K562 (cell line): ENCODE results near the gene KCNA2. TPM values are rescaled to one million over a fixed set of nuclear protein-coding genes. Genes with fewer than 3 reads are reported as not detected.

ENCODE experiments used
- ARNT ChIP-seq, 2 experiments: fragments of 450-650 bp; IDR thresholded peaks; 2 replicates each; pipeline ENCODE4 v1.6.1; 2016; ENCODE audit warnings: mild to moderate bottlenecking in 1 of 2
- KDM2B ChIP-seq: fragments of 250-450 bp; sonication (Bioruptor Pico); IDR thresholded peaks from 2 replicates; pipeline ENCODE4 v1.8.0; 2021; ENCODE audit warnings: mild to moderate bottlenecking, moderate library complexity
- KLF13 ChIP-seq: fragments of 450-650 bp; IDR thresholded peaks from 2 replicates; pipeline ENCODE4 v1.6.1; 2016; ENCODE audit warnings: missing genetic modification characterization, low read depth, mild to moderate bottlenecking, missing compliant biosample characterization, moderate library complexity, borderline replicate concordance
- ZNF584 ChIP-seq: fragments of 200-800 bp; sonication (Bioruptor generic); IDR thresholded peaks from 2 replicates; pipeline ENCODE4 v1.6.1; 2016; ENCODE audit warnings: low read depth, mild to moderate bottlenecking, missing genetic modification characterization, missing compliant biosample characterization
- polyA plus RNA-seq, 8 experiments: library from polyadenylated mRNA; depleted of rRNA in 4 of 8; stranded (reverse) in 5 of 8; unstranded in 3 of 8; fragments of >200 nt; fragmentation: Nextera tagmentation in 2 of 8; fragmentation: Illumina TruSeq in 1 of 8; extraction: Ambion mirVana in 2 of 8; extraction: Trizol in 1 of 8; gene quantifications; 2 replicates each; pipeline versions ENCODE4 v1.2.1 to v1.2.3, GENCODE V29; 2011 to 2014; ENCODE audit warnings: inconsistent platforms in 1 of 8, missing spikeins in 1 of 8
- total RNA-seq, 7 experiments: library from RNA; depleted of rRNA in 6 of 7; stranded (reverse); fragments of >200 nt in 6 of 7; fragmentation: Illumina TruSeq in 2 of 7; extraction: Trizol in 2 of 7; gene quantifications; 2 replicates each; pipeline versions ENCODE4 v1.2.1 to v1.2.3, GENCODE V29; 2011 to 2021; ENCODE audit warnings: low replicate concordance in 1 of 7
- TF ChIP-seq, protein P1 (sequence below), 2 experiments: fragments of 450-650 bp; IDR thresholded peaks; 2 replicates each; pipeline ENCODE4 v1.6.1; 2016; ENCODE audit warnings: mild to moderate bottlenecking in 2 of 2, borderline replicate concordance in 1 of 2, low read depth in 1 of 2, moderate library complexity in 1 of 2

Gene KCNA2
- total and polyA plus RNA-seq, 9 of the 15 experiments (the other 6 are each of a cell fraction or from before 2014, with no cell fraction given): not detected

DNA sequence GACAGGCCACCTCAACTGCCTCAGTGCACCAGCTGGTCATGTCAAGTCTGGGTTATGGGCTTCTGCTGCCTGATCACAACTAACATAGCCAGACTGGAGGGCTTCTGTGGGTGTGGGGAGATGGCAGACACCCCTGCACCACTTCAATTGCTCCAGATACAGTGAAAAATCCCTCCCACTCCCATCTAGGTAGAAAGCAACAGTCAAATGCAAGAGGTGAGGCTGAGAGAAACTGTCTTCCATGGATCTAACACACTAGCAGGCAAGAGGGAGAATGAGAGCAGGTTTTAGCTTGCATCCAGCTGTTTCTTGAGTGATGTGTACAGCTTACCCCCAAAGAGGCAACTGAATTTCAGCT is 10.8 kb downstream of the KCNA2 start (continued):
- TF ChIP-seq KLF13 (tag): no peak
- no peak for TF ChIP-seq ZNF584 (CRISPR knock-in tag)
- no peak for TF ChIP-seq ARNT (IDR thresholded peaks at IDR 0.05)
- no peak for TF ChIP-seq KDM2B (CRISPR knock-in tag)
- TF ChIP-seq, protein P1, sequence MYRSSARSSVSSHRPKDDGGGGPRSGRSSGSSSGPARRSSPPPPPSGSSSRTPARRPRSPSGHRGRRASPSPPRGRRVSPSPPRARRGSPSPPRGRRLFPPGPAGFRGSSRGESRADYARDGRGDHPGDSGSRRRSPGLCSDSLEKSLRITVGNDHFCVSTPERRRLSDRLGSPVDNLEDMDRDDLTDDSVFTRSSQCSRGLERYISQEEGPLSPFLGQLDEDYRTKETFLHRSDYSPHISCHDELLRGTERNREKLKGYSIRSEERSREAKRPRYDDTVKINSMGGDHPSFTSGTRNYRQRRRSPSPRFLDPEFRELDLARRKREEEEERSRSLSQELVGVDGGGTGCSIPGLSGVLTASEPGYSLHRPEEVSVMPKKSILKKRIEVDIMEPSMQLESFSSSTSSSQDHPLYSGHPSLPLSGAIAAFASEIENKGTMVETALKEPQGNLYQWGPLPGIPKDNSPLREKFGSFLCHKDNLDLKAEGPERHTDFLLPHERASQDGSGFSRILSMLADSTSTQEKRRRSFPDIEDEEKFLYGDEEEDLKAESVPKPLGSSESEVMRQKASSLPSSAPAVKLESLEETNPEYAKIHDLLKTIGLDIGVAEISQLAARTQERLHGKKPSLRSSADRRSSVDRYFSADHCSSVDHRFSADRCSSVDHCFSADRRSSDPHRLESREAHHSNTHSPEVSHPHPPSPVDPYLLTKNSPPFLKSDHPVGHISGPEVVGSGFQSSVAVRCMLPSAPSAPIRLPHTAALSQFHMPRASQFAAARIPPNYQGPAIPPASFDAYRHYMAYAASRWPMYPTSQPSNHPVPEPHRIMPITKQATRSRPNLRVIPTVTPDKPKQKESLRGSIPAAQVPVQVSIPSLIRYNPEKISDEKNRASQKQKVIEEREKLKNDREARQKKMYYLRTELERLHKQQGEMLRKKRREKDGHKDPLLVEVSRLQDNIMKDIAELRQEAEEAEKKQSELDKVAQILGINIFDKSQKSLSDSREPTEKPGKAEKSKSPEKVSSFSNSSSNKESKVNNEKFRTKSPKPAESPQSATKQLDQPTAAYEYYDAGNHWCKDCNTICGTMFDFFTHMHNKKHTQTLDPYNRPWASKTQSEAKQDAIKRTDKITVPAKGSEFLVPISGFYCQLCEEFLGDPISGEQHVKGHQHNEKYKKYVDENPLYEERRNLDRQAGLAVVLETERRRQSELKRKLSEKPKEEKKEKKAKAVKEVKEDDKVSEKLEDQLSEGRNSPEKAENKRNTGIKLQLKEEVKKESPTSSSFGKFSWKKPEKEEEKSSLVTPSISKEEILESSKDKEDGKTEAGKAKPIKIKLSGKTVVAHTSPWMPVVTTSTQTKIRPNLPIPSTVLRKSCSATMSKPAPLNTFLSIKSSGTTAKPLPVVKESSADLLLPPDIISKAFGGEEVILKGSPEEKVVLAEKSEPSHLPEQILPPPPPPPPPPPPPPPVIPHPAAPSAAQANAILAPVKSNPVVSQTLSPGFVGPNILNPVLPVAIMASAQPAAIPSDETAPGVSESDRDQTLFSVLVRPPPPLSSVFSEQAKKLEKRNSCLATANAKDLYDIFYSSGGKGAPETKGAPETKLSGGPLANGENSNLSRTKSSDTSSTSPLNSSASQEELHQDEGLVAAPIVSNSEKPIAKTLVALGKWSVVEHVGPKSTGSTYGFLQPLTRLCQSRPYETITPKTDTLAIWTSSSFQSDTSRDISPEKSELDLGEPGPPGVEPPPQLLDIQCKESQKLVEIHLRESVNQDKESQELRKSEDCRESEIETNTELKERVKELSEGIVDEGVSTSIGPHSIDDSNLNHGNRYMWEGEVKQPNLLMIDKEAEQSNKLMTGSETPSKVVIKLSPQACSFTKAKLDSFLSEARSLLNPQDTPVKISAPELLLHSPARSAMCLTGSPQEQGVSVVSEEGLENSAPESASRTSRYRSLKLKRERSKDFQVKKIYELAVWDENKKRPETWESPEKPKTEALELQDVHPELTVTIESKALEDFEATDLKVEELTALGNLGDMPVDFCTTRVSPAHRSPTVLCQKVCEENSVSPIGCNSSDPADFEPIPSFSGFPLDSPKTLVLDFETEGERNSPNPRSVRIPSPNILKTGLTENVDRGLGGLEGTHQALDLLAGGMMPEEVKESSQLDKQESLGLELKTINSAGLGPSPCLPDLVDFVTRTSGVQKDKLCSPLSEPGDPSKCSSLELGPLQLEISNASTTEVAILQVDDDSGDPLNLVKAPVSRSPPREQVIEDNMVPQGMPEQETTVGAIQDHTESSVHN (IDR thresholded peaks at IDR 0.05; ENCODE audit: borderline replicate concordance in 1 of 2, low read depth in 1 of 2): no peak
